Lower lobe of right lung (tissue), 2 donors: ENCODE results near the gene SLC39A11. TPM values are rescaled to one million over a fixed set of nuclear protein-coding genes. Genes with fewer than 3 reads are reported as not detected.

Experiments
- ATAC-seq, 2 donors: fragments of 200-7000 bp; cut with Tn5 transposase; one replicate each; pipeline ENCODE4 v1.9.1; 2020 to 2022; ENCODE audit warnings: mild to moderate bottlenecking in 2 of 2, moderate library complexity in 2 of 2
- DNase-seq: peaks from one replicate; pipeline ENCODE4 v3.0.0-alpha.2; 2020
- H3K27ac ChIP-seq: fragments of 200-600 bp; one replicate; pipeline ENCODE4 v1.8.0; 2022
- H3K27me3 ChIP-seq: fragments of 200-600 bp; one replicate; pipeline ENCODE4 v1.8.0; 2022; ENCODE audit warnings: low read depth
- H3K36me3 ChIP-seq: fragments of 200-600 bp; one replicate; pipeline ENCODE4 v1.8.0; 2022; ENCODE audit warnings: mild to moderate bottlenecking
- H3K4me1 ChIP-seq: fragments of 200-600 bp; one replicate; pipeline ENCODE4 v1.8.0; 2022
- H3K4me3 ChIP-seq: fragments of 200-600 bp; one replicate; pipeline ENCODE4 v1.8.0; 2022; ENCODE audit warnings: mild to moderate bottlenecking
- H3K9me3 ChIP-seq: fragments of 200-600 bp; one replicate; pipeline ENCODE4 v1.8.0; 2022
- CTCF ChIP-seq: fragments of 200-600 bp; IDR thresholded peaks from one replicate; pipeline ENCODE4 v1.8.0; 2022; ENCODE audit warnings: antibody characterized with exemption, mild to moderate bottlenecking
- intact Hi-C: fragments of 100-400 bp; cut with DNase I; formaldehyde crosslinking; loops from one replicate; pipeline ENCODE4 v1.11.0; 2022
- total RNA-seq: library from RNA; stranded (reverse); fragmentation: NEBNext Ultra II Directional; extraction: Animal tissue kit (Norgen Biotek cat#: 25700); gene quantifications from one replicate; pipeline ENCODE4 v1.2.1, GENCODE V29; 2021
- donor health status: DM: no; HTN: yes; CAD: no; lungs with severe emphysema.

The SLC39A11 gene
- total RNA-seq, 1 donor from 2014 or later: 39.7 TPM

DNA sequence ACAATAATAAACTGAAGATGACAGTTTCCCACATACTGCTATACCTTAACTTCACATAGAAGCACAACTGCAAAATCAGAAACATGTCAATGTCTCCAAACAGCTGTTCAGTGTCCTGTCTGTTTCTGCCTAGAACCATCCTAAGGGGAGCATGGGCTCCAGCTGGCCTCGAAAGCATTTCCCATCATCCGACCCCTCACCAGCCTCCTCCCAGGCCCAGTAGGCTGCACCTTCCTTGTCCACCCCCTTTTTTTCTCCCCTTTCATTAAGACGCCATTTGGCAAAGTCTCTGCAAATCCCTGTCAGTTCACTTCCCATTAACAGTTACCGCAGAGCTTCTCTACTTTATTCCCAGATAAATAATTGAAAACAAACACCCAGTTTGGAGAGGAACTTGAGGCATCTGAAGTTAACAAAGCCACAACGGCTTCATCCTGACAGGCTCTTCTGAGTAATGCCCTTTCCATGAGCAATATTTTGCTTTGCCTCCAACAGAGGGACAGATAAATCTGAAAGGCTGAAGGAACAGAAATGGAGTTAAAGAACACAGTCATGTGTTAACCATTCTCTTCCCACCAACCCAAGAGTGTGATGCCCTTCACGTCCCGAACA lies 65.3 kb downstream of the SLC39A11 start:
- Histone ChIP-seq H3K4me3 (no peak overlapping the region), H3K36me3 (peaks cover 9% of the 10 kb centered on the region), H3K4me1 (no peaks in the 10 kb centered on the region), H3K9me3 (peaks cover 4% of the 10 kb centered on the region), H3K27ac (no peak overlapping the region), H3K27me3 (no peaks in the 10 kb centered on the region)
- ATAC-seq (no peak), DNase-seq (no peak)
- intact Hi-C loops: no loop called here
- no peak for TF ChIP-seq CTCF

DNA sequence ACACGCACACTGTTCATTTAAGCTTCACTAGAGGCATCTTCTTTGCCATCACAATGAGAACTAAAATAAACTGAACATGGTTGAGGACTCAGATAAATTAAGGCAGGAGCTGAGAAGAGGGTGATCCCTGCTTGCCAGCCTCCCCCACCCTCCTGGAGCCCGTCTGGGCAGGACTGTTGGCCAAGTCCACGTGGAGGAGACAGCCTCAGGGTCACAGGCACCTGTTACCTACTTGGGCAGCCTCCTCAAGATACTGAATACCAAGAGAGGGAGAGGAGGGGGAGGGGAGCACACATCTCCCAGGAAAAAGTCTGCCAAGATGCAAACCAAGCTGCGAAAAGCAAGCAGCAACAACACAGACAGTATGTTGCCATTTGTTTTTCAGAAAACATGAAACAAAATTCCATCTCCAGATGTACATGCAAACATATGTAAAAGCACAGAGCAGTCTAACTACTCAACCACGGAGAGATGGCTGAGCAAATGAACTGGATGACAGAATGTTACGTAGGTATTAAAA lies 67.4 kb downstream of the SLC39A11 start:
- Histone ChIP-seq H3K27me3 (no peaks in the 10 kb centered on the region), H3K9me3 (peaks cover 4% of the 10 kb centered on the region), H3K27ac (no peak overlapping the region), H3K4me3 (no peak overlapping the region), H3K36me3 (peaks cover 1% of the 10 kb centered on the region), H3K4me1 (no peaks in the 10 kb centered on the region)
- intact Hi-C loops: no loop called here
- ATAC-seq: no peak
- DNase-seq: no peak
- TF ChIP-seq CTCF: no peak

DNA sequence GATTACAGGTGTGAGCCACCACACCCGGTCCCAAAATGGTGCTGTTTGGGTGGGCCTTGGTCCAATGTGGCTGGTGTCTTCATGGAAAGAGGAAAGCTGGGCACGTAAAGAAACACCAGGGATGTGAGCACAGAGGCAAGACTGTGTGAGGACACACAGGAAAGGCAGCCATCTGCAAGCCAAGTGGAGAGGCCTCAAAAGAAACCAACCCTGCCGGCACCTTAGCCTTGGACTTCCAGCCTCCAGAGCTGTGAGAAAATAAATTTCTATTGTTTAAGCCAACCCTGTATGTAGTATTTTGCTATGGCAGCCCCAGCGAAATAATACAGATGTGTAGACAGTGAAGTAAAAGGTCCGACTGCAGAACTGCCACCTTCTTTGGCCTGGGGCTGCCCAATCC lies 68.7 kb downstream of the SLC39A11 start:
- no peaks in the 10 kb centered on the region for H3K27me3 ChIP-seq
- H3K4me1 ChIP-seq: no peaks in the 10 kb centered on the region
- H3K4me3 ChIP-seq: no peak overlapping the region
- H3K36me3 ChIP-seq: no peaks in the 10 kb centered on the region
- peaks cover 11% of the 10 kb centered on the region for H3K9me3 ChIP-seq
- TF ChIP-seq CTCF: no peak
- ATAC-seq: no peak
- intact Hi-C loops: no loop called here
- no peak for DNase-seq
- H3K27ac ChIP-seq: no peak overlapping the region

- H3K27me3 ChIP-seq: no peaks in the 10 kb centered on the region
- H3K4me1 ChIP-seq: no peaks in the 10 kb centered on the region
- no peak overlapping the region for H3K27ac ChIP-seq
- intact Hi-C loops: no loop called here
- H3K4me3 ChIP-seq: no peak overlapping the region
- peaks cover 21% of the 10 kb centered on the region for H3K9me3 ChIP-seq
- no peak for ATAC-seq
- H3K36me3 ChIP-seq: no peaks in the 10 kb centered on the region
- no peak for TF ChIP-seq CTCF
- DNase-seq: no peak
These were observed 69.8 kb downstream of the SLC39A11 start for GRCh38 chr17:73022694-73023093.

- H3K36me3 ChIP-seq: no peaks in the 10 kb centered on the region
- no peak overlapping the region for H3K27ac ChIP-seq
- peaks cover 21% of the 10 kb centered on the region for H3K9me3 ChIP-seq
- ATAC-seq (no peak), DNase-seq (no peak)
- H3K27me3 ChIP-seq: no peaks in the 10 kb centered on the region
- H3K4me3 ChIP-seq: no peak overlapping the region
- no peaks in the 10 kb centered on the region for H3K4me1 ChIP-seq
- intact Hi-C loops: no loop called here
- no peak for TF ChIP-seq CTCF
These were observed 70.7 kb downstream of the SLC39A11 start for GRCh38 chr17:73021771-73022170.
